Activated naive CD4-positive, alpha-beta T cell treated with anti-CD3 and anti-CD28 coated beads, Interleukin-2, amount 10 ng/mL, durations not matched to agents 7 days and 5 days (primary cell): ENCODE results near the gene CEL.
"Not testable (repeated sequence)": the region's sequence is repeated elsewhere in the genome, so short reads cannot be mapped to it uniquely, and the experiment has no call there.

Source experiments
- CTCF ChIA-PET: fragments of 350-600 bp; sonication (Branson Sonifier 250); formaldehyde crosslinking; loops from one replicate; lab custom pipeline; 2021; ENCODE audit warnings: antibody characterized with exemption; lab: Charles Lee
- DNase-seq: peaks from one replicate; pipeline ENCODE4 v3.0.0-alpha.2; 2020
- H3K27ac Mint-ChIP-seq: one replicate; pipeline ENCODE4 v1.8.0; 2021; ENCODE audit warnings: mild to moderate bottlenecking, moderate library complexity, mixed read lengths
- H3K27me3 Mint-ChIP-seq: one replicate; pipeline ENCODE4 v1.8.0; 2021; ENCODE audit warnings: mild to moderate bottlenecking, mixed read lengths
- H3K36me3 Mint-ChIP-seq: one replicate; pipeline ENCODE4 v1.8.0; 2021; ENCODE audit warnings: mixed read lengths
- H3K4me1 Mint-ChIP-seq: one replicate; pipeline ENCODE4 v1.8.0; 2021; ENCODE audit warnings: mixed read lengths
- H3K4me3 Mint-ChIP-seq: one replicate; pipeline ENCODE4 v1.8.0; 2021; ENCODE audit warnings: mild to moderate bottlenecking, moderate library complexity, mixed read lengths
- H3K9me3 Mint-ChIP-seq: one replicate; pipeline ENCODE4 v1.8.0; 2021; ENCODE audit warnings: mixed read lengths

Gene CEL

GRCh38 chr9:133087429-133088145 is 25.8 kb downstream of the CEL start:
- no peaks in the 10 kb centered on the region for H3K4me1 Mint-ChIP-seq
- CTCF ChIA-PET = no interaction called here
- no peaks in the 10 kb centered on the region for H3K9me3 Mint-ChIP-seq
- no peak for DNase-seq
- no peak overlapping the region for H3K27ac Mint-ChIP-seq
- H3K4me3 Mint-ChIP-seq = no peak overlapping the region
- no peaks in the 10 kb centered on the region for H3K36me3 Mint-ChIP-seq
- peaks cover 8% of the 10 kb centered on the region for H3K27me3 Mint-ChIP-seq

GRCh38 chr9:133088146-133088750 is 26.5 kb downstream of the CEL start:
- Mint-ChIP-seq H3K9me3 (no peaks in the 10 kb centered on the region), H3K27ac (no peak overlapping the region), H3K36me3 (no peaks in the 10 kb centered on the region), H3K27me3 (peaks cover 11% of the 10 kb centered on the region), H3K4me1 (no peaks in the 10 kb centered on the region), H3K4me3 (no peak overlapping the region)
- CTCF ChIA-PET = no interaction called here
- DNase-seq = no peak

- Mint-ChIP-seq H3K9me3 (no peaks in the 10 kb centered on the region), H3K36me3 (no peaks in the 10 kb centered on the region), H3K27ac (no peak overlapping the region), H3K4me3 (no peak overlapping the region), H3K4me1 (no peaks in the 10 kb centered on the region), H3K27me3 (peaks cover 9% of the 10 kb centered on the region)
- no peak for DNase-seq
- CTCF ChIA-PET = interaction anchor here (1.0 to 1.2 kb wide), 2 partner anchors 13 to 29 kb away, joined by 3 read pairs; no protein-coding TSS in a partner anchor
These were observed 27.0 kb downstream of the CEL start for GRCh38 chr9:133088756-133089155.

GRCh38 chr9:133089271-133089671 is 27.5 kb downstream of the CEL start:
- Mint-ChIP-seq H3K4me3 (no peak overlapping the region), H3K27me3 (peaks cover 8% of the 10 kb centered on the region), H3K4me1 (no peaks in the 10 kb centered on the region), H3K36me3 (no peaks in the 10 kb centered on the region), H3K9me3 (no peaks in the 10 kb centered on the region), H3K27ac (no peak overlapping the region)
- no peak for DNase-seq
- CTCF ChIA-PET = interaction anchor here (1.0 to 1.2 kb wide), 3 partner anchors 12 to 41 kb away, joined by 3 read pairs; no protein-coding TSS in a partner anchor

GRCh38 chr9:133090187-133090586 is 28.4 kb downstream of the CEL start:
- peaks cover 2% of the 10 kb centered on the region for H3K36me3 Mint-ChIP-seq

GRCh38 chr9:133090752-133091385 is 29.1 kb downstream of the CEL start:
- no peak for DNase-seq
- peaks cover 5% of the 10 kb centered on the region for H3K36me3 Mint-ChIP-seq
- no peak overlapping the region for H3K27ac Mint-ChIP-seq
- CTCF ChIA-PET = interaction anchor here (0.9 to 1.2 kb wide), 2 partner anchors 42 to 69 kb away, joined by 3 read pairs; no protein-coding TSS in a partner anchor
- no peaks in the 10 kb centered on the region for H3K4me1 Mint-ChIP-seq
- peaks cover 8% of the 10 kb centered on the region for H3K27me3 Mint-ChIP-seq
- no peak overlapping the region for H3K4me3 Mint-ChIP-seq
- H3K9me3 Mint-ChIP-seq = peaks cover 3% of the 10 kb centered on the region

More at GRCh38 chr9:133090187-133090586, 28.4 kb downstream of the CEL start:
- CTCF ChIA-PET = interaction anchor here (1.2 kb wide), 1 partner anchor 42 kb away, joined by 3 read pairs; no protein-coding TSS in a partner anchor
- Mint-ChIP-seq H3K27me3 (peaks cover 8% of the 10 kb centered on the region), H3K4me3 (no peak overlapping the region), H3K9me3 (peaks cover 2% of the 10 kb centered on the region), H3K4me1 (no peaks in the 10 kb centered on the region), H3K27ac (no peak overlapping the region)
- DNase-seq = no peak

- CTCF ChIA-PET = interaction anchor here (0.6 to 1.8 kb wide), 6 partner anchors 9 to 72 kb away, joined by 3 to 4 read pairs (median 3); no protein-coding TSS in a partner anchor
- H3K27ac Mint-ChIP-seq, H3K4me3 Mint-ChIP-seq, H3K27me3 Mint-ChIP-seq, H3K4me1 Mint-ChIP-seq, DNase-seq: not testable (repeated sequence)
- peaks cover 38% of the 10 kb centered on the region for H3K36me3 Mint-ChIP-seq
- peaks cover 11% of the 10 kb centered on the region for H3K9me3 Mint-ChIP-seq
These were observed 32.6 kb downstream of the CEL start for GRCh38 chr9:133094351-133094750.

GRCh38 chr9:133094842-133095393 is 33.1 kb downstream of the CEL start:
- CTCF ChIA-PET = interaction anchor here (0.9 to 1.8 kb wide), 6 partner anchors 8 to 73 kb away, joined by 3 to 4 read pairs (median 3); no protein-coding TSS in a partner anchor
- no peak overlapping the region for H3K4me3 Mint-ChIP-seq
- peaks cover 11% of the 10 kb centered on the region for H3K9me3 Mint-ChIP-seq
- H3K36me3 Mint-ChIP-seq = peaks cover 39% of the 10 kb centered on the region
- H3K4me1 Mint-ChIP-seq = no peaks in the 10 kb centered on the region
- no peak overlapping the region for H3K27ac Mint-ChIP-seq
- no peak for DNase-seq
- H3K27me3 Mint-ChIP-seq = peaks cover 4% of the 10 kb centered on the region

- Mint-ChIP-seq H3K9me3 (peaks cover 11% of the 10 kb centered on the region), H3K4me3 (no peak overlapping the region), H3K36me3 (peaks cover 61% of the 10 kb centered on the region), H3K27ac (no peak overlapping the region), H3K27me3 (no peaks in the 10 kb centered on the region), H3K4me1 (no peaks in the 10 kb centered on the region)
- CTCF ChIA-PET = interaction anchor here (23.0 kb wide), 1 partner anchor 48 kb away, joined by 357 read pairs; no protein-coding TSS in a partner anchor
- no peak for DNase-seq
These were observed 36.4 kb downstream of the CEL start for GRCh38 chr9:133098104-133098754.

- CTCF ChIA-PET = interaction anchor here (1.3 to 23.0 kb wide), 3 partner anchors 12 to 87 kb away, joined by 3 to 357 read pairs (median 4); no protein-coding TSS in a partner anchor
- H3K27ac Mint-ChIP-seq = no peak overlapping the region
- H3K4me3 Mint-ChIP-seq = no peak overlapping the region
- H3K4me1 Mint-ChIP-seq = no peaks in the 10 kb centered on the region
- H3K27me3 Mint-ChIP-seq = no peaks in the 10 kb centered on the region
- no peak for DNase-seq
- peaks cover 11% of the 10 kb centered on the region for H3K9me3 Mint-ChIP-seq
- H3K36me3 Mint-ChIP-seq = peaks cover 61% of the 10 kb centered on the region
These were observed 37.1 kb downstream of the CEL start for GRCh38 chr9:133098871-133099270.

- Mint-ChIP-seq H3K27me3 (no peaks in the 10 kb centered on the region), H3K9me3 (peaks cover 11% of the 10 kb centered on the region), H3K36me3 (peaks cover 65% of the 10 kb centered on the region), H3K27ac (no peak overlapping the region), H3K4me3 (no peak overlapping the region), H3K4me1 (no peaks in the 10 kb centered on the region)
- DNase-seq = no peak
- CTCF ChIA-PET = interaction anchor here (1.3 to 23.0 kb wide), 3 partner anchors 11 to 86 kb away, joined by 3 to 357 read pairs (median 4); no protein-coding TSS in a partner anchor
These were observed 38.1 kb downstream of the CEL start for GRCh38 chr9:133099726-133100505.

GRCh38 chr9:133100506-133101355 is 39.0 kb downstream of the CEL start:
- CTCF ChIA-PET = interaction anchor here (0.9 to 23.0 kb wide), 5 partner anchors 9 to 79 kb away, joined by 3 to 357 read pairs (median 4); no protein-coding TSS in a partner anchor
- Mint-ChIP-seq H3K27ac (peak overlapping the region; percentile 30), H3K27me3 (no peaks in the 10 kb centered on the region)

More at GRCh38 chr9:133100506-133101355, 39.0 kb downstream of the CEL start:
- no peak for DNase-seq
- Mint-ChIP-seq H3K4me3 (no peak overlapping the region), H3K9me3 (peaks cover 9% of the 10 kb centered on the region), H3K36me3 (peaks cover 61% of the 10 kb centered on the region), H3K4me1 (no peaks in the 10 kb centered on the region)
